ENCODE data around the gene TIGD4. TPM values are rescaled to one million over a fixed set of nuclear protein-coding genes. Genes with fewer than 3 reads are reported as not detected.

Gene TIGD4
- total RNA-seq, 1 donor = under 0.01 TPM

DNA sequence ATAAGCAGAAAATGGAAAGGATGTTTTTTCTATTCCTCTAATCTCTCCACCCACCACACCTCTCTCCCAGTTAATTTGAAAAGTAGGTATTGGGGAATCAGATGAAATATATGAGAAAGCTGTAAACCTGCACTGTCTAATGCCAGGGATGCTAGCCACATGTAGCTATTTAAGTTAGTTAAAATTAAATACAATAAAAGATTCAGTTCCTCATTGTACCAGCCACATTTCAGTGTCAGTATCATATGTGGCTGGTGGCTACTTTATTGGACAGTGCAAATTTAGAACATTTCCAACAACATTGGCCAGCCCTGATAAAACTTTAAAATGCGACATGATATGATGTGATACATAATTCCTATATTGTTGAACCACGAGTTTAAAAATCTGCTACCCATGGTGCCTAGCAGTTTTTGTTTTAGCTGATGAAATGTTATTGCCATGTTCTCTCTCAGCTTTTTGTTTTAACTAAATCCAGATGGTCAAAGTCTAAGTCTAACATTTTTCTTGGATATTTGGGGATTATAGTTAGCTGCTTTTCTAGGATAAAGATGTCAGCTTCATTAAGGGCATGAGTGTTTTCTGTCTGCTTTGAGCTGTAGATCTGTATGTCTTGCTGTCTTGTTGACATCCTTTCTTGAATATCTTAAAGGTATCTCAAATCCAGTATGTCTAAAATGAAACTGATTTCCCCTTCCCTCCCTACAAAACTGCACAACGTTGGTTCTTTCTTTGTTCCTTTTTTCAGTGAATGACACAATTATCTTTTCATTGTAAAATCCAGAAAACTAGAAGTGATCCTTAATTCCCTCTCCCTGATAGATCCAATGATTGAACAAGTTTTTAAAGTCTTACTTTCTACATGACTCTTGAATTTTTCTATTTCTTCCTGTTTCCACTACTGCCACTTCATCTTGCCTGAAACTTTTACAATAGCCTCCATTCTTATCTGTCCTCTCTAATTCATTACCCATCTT lies 6.4 kb upstream of the TIGD4 start:
- no peak overlapping the region for H3K4me3 ChIP-seq (ENCODE audit: low read depth, low read length)
- no peak for DNase-seq (ENCODE audit: low read depth)
- no peak for TF ChIP-seq CTCF (IDR thresholded peaks at IDR 0.05; ENCODE audit: insufficient read depth, low read depth, low read length)

GRCh38 chr4:152784490-152785350 lies 5.2 kb upstream of the TIGD4 start:
- DNase-seq (ENCODE audit: low read depth) = peak; percentile 61
- H3K4me3 ChIP-seq (ENCODE audit: low read depth, low read length) = no peak overlapping the region
- TF ChIP-seq CTCF (IDR thresholded peaks at IDR 0.05; ENCODE audit: insufficient read depth, low read depth, low read length) = peak; percentile 39

DNA sequence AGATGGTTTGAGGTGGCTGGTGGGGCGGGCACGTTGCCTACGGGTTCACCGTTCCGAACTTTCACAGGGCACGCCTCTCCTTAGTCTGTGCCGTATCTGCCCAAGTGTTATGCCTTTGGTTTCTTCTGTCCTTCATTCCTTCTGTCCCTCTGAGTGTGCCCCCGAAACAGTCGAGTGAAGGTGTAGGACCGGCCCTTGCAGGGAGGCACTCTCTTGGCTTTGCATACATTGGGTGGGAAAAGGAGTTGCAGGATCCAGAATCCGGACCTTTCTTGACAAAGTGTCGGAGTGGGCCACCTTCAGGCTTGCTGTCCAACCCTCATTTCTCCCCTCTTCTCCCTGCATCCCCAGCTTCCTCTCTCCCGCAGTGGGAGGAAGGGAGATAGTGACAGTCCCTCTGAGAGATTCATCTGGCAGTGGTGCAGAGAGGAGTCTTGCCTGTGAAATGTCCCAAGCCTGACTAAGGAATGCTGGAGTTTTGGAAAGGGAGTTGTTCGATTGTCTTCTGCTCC lies 793 bp upstream of the TIGD4 start:
- H3K4me3 ChIP-seq (ENCODE audit: low read depth, low read length) = peak overlapping the region; percentile 91
- TF ChIP-seq CTCF (IDR thresholded peaks at IDR 0.05; ENCODE audit: insufficient read depth, low read depth, low read length) = no peak
- peak; percentile 37 for DNase-seq (ENCODE audit: low read depth)

- DNase-seq (ENCODE audit: low read depth) = no peak
- TF ChIP-seq CTCF (IDR thresholded peaks at IDR 0.05; ENCODE audit: insufficient read depth, low read depth, low read length) = no peak
- H3K4me3 ChIP-seq (ENCODE audit: low read depth, low read length) = peak overlapping the region; percentile 91
Observed at GRCh38 chr4:152778656-152779512, 646 bp downstream of the TIGD4 start.

GRCh38 chr4:152777488-152777887 lies 2.0 kb downstream of the TIGD4 start:
- H3K4me3 ChIP-seq (ENCODE audit: low read depth, low read length) = no peak overlapping the region
- DNase-seq (ENCODE audit: low read depth) = no peak
- no peak for TF ChIP-seq CTCF (IDR thresholded peaks at IDR 0.05; ENCODE audit: insufficient read depth, low read depth, low read length)

- no peak for TF ChIP-seq CTCF (IDR thresholded peaks at IDR 0.05; ENCODE audit: insufficient read depth, low read depth, low read length)
- H3K4me3 ChIP-seq (ENCODE audit: low read depth, low read length) = no peak overlapping the region
- no peak for DNase-seq (ENCODE audit: low read depth)
Observed at GRCh38 chr4:152776352-152776751, 3.2 kb downstream of the TIGD4 start.
